BE2C (cell line): ENCODE measurements around the gene HSD17B2.
"Not testable (repeated sequence)": the region's sequence is repeated elsewhere in the genome, so short reads cannot be mapped to it uniquely, and the experiment has no call there.

ENCODE experiments used
- DNase-seq: peaks from one replicate; pipeline ENCODE4 v3.0.0-alpha.2; 2020
- H3K27me3 ChIP-seq: fragments of 250-450 bp; sonication (Bioruptor Pico); 2 replicates; pipeline ENCODE4 v1.5.1; 2020; ENCODE audit warnings: mild to moderate bottlenecking
- H3K36me3 ChIP-seq: fragments of 250-450 bp; sonication (Bioruptor Pico); 2 replicates; pipeline ENCODE4 v1.5.1; 2020; ENCODE audit warnings: mild to moderate bottlenecking
- H3K4me1 ChIP-seq: fragments of 250-450 bp; sonication (Bioruptor Pico); 2 replicates; pipeline ENCODE4 v1.5.1; 2020
- H3K4me3 ChIP-seq: 2 replicates; pipeline ENCODE4 v1.5.1; 2011; ENCODE audit warnings: low read depth, low read length
- H3K9me3 ChIP-seq: fragments of 250-450 bp; sonication (Bioruptor Pico); 2 replicates; pipeline ENCODE4 v1.5.1; 2020
- CTCF ChIP-seq: IDR thresholded peaks from 2 replicates; pipeline ENCODE4 v1.5.1; 2012; ENCODE audit warnings: mild to moderate bottlenecking, low read depth, low read length

Gene HSD17B2

DNA sequence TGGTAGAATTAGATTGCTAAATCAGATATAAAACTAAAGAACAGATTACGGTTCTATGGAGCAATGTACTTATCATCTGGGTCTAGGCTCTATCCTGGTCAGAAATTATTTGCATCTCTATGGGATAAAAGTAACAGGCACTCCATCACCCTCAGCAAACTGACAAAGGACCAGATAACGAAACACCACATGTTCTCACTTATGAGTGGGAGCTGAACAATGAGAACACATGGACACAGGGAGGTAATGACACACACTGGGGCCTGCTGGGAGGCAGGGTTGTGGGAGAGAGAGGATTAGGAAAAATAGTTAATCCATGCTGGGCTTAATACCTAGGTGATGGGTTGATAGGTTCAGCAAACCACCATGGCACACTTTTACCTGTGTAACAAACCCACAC lies 73.0 kb downstream of the HSD17B2 start:
- 0 out of 2 replicates have a peak, but pooled peaks cover 5% of the 10 kb centered on the region for H3K27me3 ChIP-seq
- H3K9me3 ChIP-seq: no peaks in the 10 kb centered on the region
- H3K4me3 ChIP-seq: no peak overlapping the region
- H3K36me3 ChIP-seq: no peaks in the 10 kb centered on the region
- no peaks in the 10 kb centered on the region for H3K4me1 ChIP-seq
- DNase-seq: no peak
- no peak for TF ChIP-seq CTCF

DNA sequence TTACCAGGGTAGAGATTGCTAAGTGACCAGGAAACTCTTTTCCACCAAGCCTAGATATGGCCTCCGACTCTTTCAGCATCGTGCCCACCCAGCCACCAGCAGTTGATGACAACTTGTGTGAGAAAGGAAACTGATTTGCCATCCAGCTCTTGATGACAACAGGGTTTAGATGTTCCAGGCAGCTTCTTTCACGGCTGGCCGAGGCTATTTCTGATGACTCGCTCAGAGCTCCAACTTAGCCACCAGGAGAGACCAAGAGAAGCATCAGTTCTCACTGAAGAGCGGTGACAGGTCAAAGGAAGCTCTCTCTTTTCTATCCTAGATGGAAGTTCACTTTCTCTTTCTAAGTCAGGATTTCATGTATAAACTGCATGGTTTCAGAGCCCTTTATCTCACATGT lies 73.7 kb downstream of the HSD17B2 start:
- no peak for DNase-seq
- H3K27me3 ChIP-seq: 0 out of 2 replicates have a peak, but pooled peaks cover 5% of the 10 kb centered on the region
- no peaks in the 10 kb centered on the region for H3K36me3 ChIP-seq
- no peak for TF ChIP-seq CTCF
- H3K4me1 ChIP-seq: no peaks in the 10 kb centered on the region
- H3K9me3 ChIP-seq: no peaks in the 10 kb centered on the region
- no peak overlapping the region for H3K4me3 ChIP-seq

DNA sequence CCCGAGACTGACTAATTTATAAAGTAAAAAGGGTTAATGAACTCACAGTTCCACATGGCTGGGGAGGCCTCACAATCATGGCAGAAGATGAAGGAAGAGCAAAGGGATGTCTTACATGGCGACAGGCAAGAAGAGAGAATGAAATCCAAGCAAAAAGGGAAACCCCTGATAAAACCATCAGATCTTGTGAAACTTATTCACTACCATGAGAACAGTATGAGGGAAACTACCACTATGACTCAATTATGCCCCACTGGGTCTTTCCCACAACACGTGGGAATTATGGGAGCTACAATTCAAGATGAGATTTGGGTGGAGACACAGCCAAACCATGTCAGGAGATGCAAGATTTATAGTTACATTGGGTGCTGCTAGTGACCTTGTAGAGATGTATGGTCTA lies 74.2 kb downstream of the HSD17B2 start:
- H3K36me3 ChIP-seq, H3K9me3 ChIP-seq, H3K4me1 ChIP-seq, H3K4me3 ChIP-seq, DNase-seq, H3K27me3 ChIP-seq: not testable (repeated sequence)

DNA sequence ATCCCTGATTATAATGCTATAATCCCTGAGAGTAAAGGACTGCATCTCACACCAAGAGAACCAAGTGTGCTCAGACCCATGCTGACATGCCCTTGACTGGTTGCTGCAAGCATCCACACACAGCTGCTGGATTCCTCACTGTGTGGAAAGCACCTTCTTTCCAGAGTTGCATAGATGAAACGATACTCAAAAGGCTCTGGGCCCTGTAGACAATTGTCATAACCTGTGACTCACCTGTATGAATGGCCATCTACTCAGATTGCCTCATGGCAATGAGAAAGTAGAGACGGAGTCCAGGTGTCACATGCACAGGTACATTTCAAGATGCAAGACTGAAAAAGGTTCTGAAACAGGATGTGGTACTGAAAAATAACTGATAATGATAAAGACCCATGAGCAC lies 76.9 kb downstream of the HSD17B2 start:
- DNase-seq: no peak
- Histone ChIP-seq H3K27me3 (0 out of 2 replicates have a peak, but pooled peaks cover 5% of the 10 kb centered on the region), H3K4me3 (no peak overlapping the region), H3K9me3 (no peaks in the 10 kb centered on the region), H3K36me3 (no peaks in the 10 kb centered on the region), H3K4me1 (no peaks in the 10 kb centered on the region)
- no peak for TF ChIP-seq CTCF

DNA sequence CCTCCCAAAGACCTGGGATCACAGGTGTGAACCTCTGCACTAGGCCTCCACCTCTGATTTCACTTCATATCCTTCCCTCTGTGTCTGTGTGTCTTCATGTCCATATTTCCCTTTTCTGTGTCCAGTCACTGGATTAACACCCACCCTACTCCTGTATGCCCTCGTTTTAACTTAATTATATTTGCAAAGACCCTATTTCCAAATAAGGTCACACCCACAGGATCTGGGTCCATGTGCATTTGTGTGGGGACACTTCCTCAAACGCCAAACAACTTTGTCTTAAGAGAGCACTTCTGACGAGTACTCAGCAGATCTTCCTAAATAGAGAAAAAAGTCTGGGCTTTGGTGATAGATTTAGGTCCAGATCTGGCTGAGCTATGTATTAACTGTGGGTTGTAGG lies 78.7 kb downstream of the HSD17B2 start:
- 0 out of 2 replicates have a peak, but pooled peaks cover 4% of the 10 kb centered on the region for H3K27me3 ChIP-seq
- no peaks in the 10 kb centered on the region for H3K4me1 ChIP-seq
- H3K4me3 ChIP-seq: no peak overlapping the region
- DNase-seq: no peak
- no peaks in the 10 kb centered on the region for H3K9me3 ChIP-seq
- no peak for TF ChIP-seq CTCF
- H3K36me3 ChIP-seq: no peaks in the 10 kb centered on the region

GRCh38 chr16:82116535-82116934 lies 81.5 kb downstream of the HSD17B2 start:
- no peaks in the 10 kb centered on the region for H3K9me3 ChIP-seq
- no peaks in the 10 kb centered on the region for H3K36me3 ChIP-seq
- H3K27me3 ChIP-seq: no peaks in the 10 kb centered on the region
- no peak overlapping the region for H3K4me3 ChIP-seq
- H3K4me1 ChIP-seq: no peaks in the 10 kb centered on the region
- DNase-seq: no peak
- TF ChIP-seq CTCF: no peak

GRCh38 chr16:82118749-82119148 lies 83.7 kb downstream of the HSD17B2 start:
- no peaks in the 10 kb centered on the region for H3K36me3 ChIP-seq
- no peak for DNase-seq
- H3K4me1 ChIP-seq: no peaks in the 10 kb centered on the region
- no peaks in the 10 kb centered on the region for H3K27me3 ChIP-seq
- no peak overlapping the region for H3K4me3 ChIP-seq
- H3K9me3 ChIP-seq: no peaks in the 10 kb centered on the region
- TF ChIP-seq CTCF: no peak
